SK-N-SH treated with all-trans-retinoic acid at 6 μM for 48 hours (cell line): Measurements from ENCODE around the gene APOL2.

Source experiments
- ATAC-seq: fragments of 200-7000 bp; cut with Tn5 transposase; 3 replicates; pipeline ENCODE4 v1.9.1; 2020; ENCODE audit warnings: mild to moderate bottlenecking, moderate library complexity
- BACH2 ChIP-seq: fragments of 250-450 bp; sonication (Bioruptor Pico); IDR thresholded peaks from 2 replicates; pipeline ENCODE4 v1.9.0; 2021; ENCODE audit warnings: mild to moderate bottlenecking, borderline replicate concordance
- CSDC2 ChIP-seq: fragments of 250-450 bp; sonication (Bioruptor Pico); IDR thresholded peaks from 2 replicates; pipeline ENCODE4 v1.5.0; 2020; ENCODE audit warnings: mild to moderate bottlenecking, moderate library complexity
- ESRRG ChIP-seq: fragments of 250-450 bp; sonication (Bioruptor Pico); IDR thresholded peaks from 2 replicates; pipeline ENCODE4 v1.6.1; 2021; ENCODE audit warnings: mild to moderate bottlenecking
- GLIS3 ChIP-seq: fragments of 250-450 bp; sonication (Bioruptor Pico); IDR thresholded peaks from 2 replicates; pipeline ENCODE4 v1.5.0; 2020; ENCODE audit warnings: mild to moderate bottlenecking, moderate library complexity
- ISL1 ChIP-seq: fragments of 250-450 bp; sonication (Bioruptor Pico); IDR thresholded peaks from 2 replicates; pipeline ENCODE4 v2.1.2; 2022; ENCODE audit warnings: mild to moderate bottlenecking, moderate library complexity
- OSR1 ChIP-seq: fragments of 250-450 bp; sonication (Bioruptor Pico); IDR thresholded peaks from 2 replicates; pipeline ENCODE4 v1.8.0; 2022; ENCODE audit warnings: moderate library complexity, mild to moderate bottlenecking, inconsistent platforms
- PPARA ChIP-seq: fragments of 250-450 bp; sonication (Bioruptor Pico); IDR thresholded peaks from 2 replicates; pipeline ENCODE4 v1.5.0; 2020; ENCODE audit warnings: mild to moderate bottlenecking, borderline replicate concordance
- RARB ChIP-seq: fragments of 250-450 bp; sonication (Bioruptor Pico); IDR thresholded peaks from 2 replicates; pipeline ENCODE4 v1.8.0; 2021; ENCODE audit warnings: mild to moderate bottlenecking, moderate library complexity
- SNAI2 ChIP-seq: fragments of 250-450 bp; sonication (Bioruptor Pico); IDR thresholded peaks from 2 replicates; pipeline ENCODE4 v1.5.0; 2020; ENCODE audit warnings: mild to moderate bottlenecking, moderate library complexity
- TCF4 ChIP-seq: fragments of 250-450 bp; sonication (Bioruptor Pico); IDR thresholded peaks from 2 replicates; pipeline ENCODE4 v1.8.0; 2021; ENCODE audit warnings: mild to moderate bottlenecking, moderate library complexity, borderline replicate concordance
- TOX ChIP-seq: fragments of 250-450 bp; sonication (Bioruptor Pico); IDR thresholded peaks from 2 replicates; pipeline ENCODE4 v1.8.0; 2021; ENCODE audit warnings: mild to moderate bottlenecking, moderate library complexity, borderline replicate concordance
- ZC3H10 ChIP-seq: fragments of 250-450 bp; sonication (Bioruptor Pico); IDR thresholded peaks from 2 replicates; pipeline ENCODE4 v1.5.1; 2021; ENCODE audit warnings: mild to moderate bottlenecking, moderate library complexity
- ZFP3 ChIP-seq: fragments of 250-450 bp; sonication (Bioruptor Pico); IDR thresholded peaks from 2 replicates; pipeline ENCODE4 v1.5.0; 2020; ENCODE audit warnings: mild to moderate bottlenecking, moderate library complexity
- ZFP30 ChIP-seq: fragments of 450-650 bp; formaldehyde crosslinking; IDR thresholded peaks from 2 replicates; pipeline ENCODE4 v1.5.0; 2022; ENCODE audit warnings: mild to moderate bottlenecking, moderate library complexity
- ZNF565 ChIP-seq: fragments of 450-650 bp; formaldehyde crosslinking; conservative IDR thresholded peaks from 2 replicates; pipeline ENCODE4 v1.5.0; 2020; ENCODE audit warnings: low read depth, mild to moderate bottlenecking, moderate library complexity
- ZNF70 ChIP-seq: fragments of 450-650 bp; formaldehyde crosslinking; IDR thresholded peaks from 2 replicates; pipeline ENCODE4 v1.5.0; 2020; ENCODE audit warnings: mild to moderate bottlenecking, moderate library complexity
- TF ChIP-seq, protein P1 (sequence below): fragments of 250-450 bp; sonication (Bioruptor Pico); IDR thresholded peaks from 2 replicates; pipeline ENCODE4 v1.5.1; 2021; ENCODE audit warnings: mild to moderate bottlenecking, moderate library complexity
- TF ChIP-seq, protein P2 (sequence below): fragments of 250-450 bp; sonication (Bioruptor Pico); IDR thresholded peaks from 2 replicates; pipeline ENCODE4 v1.8.0; 2021; ENCODE audit warnings: low read depth, mild to moderate bottlenecking, moderate library complexity, borderline replicate concordance
- TF ChIP-seq, protein P3 (sequence below): fragments of 250-450 bp; sonication (Bioruptor Pico); IDR thresholded peaks from 2 replicates; pipeline ENCODE4 v1.5.0; 2020; ENCODE audit warnings: mild to moderate bottlenecking, moderate library complexity
- TF ChIP-seq, protein P4 (sequence below): fragments of 250-450 bp; sonication (Bioruptor Pico); IDR thresholded peaks from 2 replicates; pipeline ENCODE4 v1.5.1; 2020; ENCODE audit warnings: low read depth, mild to moderate bottlenecking, moderate library complexity
- TF ChIP-seq, protein P5 (sequence below): fragments of 250-450 bp; sonication (Bioruptor Pico); IDR thresholded peaks from 2 replicates; pipeline ENCODE4 v1.8.0; 2020; ENCODE audit warnings: mild to moderate bottlenecking, moderate library complexity, borderline replicate concordance

The APOL2 gene, protein sequence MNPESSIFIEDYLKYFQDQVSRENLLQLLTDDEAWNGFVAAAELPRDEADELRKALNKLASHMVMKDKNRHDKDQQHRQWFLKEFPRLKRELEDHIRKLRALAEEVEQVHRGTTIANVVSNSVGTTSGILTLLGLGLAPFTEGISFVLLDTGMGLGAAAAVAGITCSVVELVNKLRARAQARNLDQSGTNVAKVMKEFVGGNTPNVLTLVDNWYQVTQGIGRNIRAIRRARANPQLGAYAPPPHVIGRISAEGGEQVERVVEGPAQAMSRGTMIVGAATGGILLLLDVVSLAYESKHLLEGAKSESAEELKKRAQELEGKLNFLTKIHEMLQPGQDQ

DNA sequence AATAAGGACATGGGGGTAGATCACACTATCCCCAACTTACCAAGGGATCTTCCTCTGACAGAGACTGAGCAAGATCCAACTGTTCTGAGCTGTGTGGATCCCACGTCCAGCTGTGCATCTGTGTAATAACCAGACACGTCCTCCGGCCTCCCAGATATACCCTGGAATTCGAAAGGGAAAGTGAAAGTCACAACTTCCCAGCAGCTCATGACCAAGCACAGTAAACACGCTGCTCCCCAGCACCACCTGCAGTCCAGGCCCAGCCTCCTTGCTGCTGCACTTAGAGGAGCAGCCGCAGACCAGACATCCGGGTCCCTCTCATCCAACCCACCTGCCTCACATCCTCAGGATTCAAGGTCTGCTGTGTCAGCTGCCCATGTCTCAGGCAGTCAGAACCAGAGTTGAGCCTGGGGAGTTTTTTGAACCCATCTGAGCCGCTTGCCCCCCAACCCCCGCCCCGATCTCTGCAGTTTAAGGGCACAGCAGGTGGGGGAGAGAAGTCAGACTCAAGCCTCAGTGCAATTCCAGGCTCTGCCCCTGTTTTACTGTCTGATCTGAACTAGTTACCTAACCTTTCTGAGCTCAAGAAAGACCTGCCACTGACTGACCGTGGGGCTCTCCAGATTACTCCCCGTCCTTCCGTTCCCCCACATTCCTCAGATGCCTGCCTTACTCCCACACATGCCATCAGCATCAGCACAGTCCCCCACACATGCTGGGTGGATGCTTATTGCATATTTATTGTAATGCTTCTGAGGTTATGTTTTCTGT is at the start of gene APOL2:
Gene APOL2, minus strand, starts transcription at position 127 of the 771 bp plus-strand sequence. CDS start 6,365 bp downstream, outside the sequence.
- TF ChIP-seq ZFP30 (CRISPR knock-in tag) (no peak), PPARA (no peak), RARB (CRISPR knock-in tag) (no peak), ZNF70 (CRISPR knock-in tag) (0 out of 2 replicates have a peak, but pooled peaks have one; percentile 3)
- TF ChIP-seq, all 23 proteins: peak for 1
- ATAC-seq: peak; percentile 99

DNA sequence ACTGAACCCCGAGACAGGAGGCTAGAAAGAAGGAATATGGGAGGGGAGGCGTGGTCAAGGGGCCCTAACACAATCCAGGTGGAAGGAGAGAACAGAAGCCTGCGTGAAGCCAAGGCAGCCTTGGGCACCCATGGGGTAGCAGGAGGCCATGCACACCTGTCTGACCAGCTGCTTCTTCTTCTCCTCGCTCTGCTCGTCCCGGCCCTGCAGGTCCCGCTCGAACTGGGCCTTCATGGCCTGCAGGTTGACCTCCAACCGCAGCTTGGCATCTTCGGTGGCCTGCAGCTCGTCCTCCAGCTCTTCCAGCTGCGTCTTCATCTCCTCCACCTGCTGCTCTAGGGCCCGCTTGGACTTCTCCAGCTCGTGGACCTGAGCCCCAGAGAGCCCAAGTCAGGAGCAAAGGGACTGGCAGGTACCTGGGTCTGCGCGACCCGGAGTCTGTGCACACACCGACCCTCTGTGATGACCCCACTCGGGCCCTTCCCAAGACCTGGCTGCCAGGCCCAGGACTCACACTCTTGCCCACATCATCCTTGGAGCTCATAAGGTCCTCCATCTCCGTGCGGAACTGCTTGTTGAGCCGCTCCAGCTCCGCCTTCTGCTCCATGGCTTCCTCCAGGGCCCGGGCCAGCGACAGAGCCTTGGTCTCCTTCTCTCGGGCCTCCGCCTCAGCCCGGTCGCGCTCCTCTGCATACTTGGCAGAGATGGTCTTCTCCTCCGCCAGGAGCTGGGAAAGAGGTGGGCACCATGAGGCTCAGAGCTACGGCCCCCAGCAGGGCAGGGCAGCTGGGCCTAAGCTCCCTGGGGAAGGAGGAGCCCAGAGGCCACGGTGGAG is 49.5 kb upstream of the APOL2 start:
- no peak for ATAC-seq
- TF ChIP-seq, protein P1, sequence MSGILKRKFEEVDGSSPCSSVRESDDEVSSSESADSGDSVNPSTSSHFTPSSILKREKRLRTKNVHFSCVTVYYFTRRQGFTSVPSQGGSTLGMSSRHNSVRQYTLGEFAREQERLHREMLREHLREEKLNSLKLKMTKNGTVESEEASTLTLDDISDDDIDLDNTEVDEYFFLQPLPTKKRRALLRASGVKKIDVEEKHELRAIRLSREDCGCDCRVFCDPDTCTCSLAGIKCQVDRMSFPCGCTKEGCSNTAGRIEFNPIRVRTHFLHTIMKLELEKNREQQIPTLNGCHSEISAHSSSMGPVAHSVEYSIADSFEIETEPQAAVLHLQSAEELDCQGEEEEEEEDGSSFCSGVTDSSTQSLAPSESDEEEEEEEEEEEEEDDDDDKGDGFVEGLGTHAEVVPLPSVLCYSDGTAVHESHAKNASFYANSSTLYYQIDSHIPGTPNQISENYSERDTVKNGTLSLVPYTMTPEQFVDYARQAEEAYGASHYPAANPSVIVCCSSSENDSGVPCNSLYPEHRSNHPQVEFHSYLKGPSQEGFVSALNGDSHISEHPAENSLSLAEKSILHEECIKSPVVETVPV (CRISPR knock-in tag): no peak
- TF ChIP-seq ZFP3 (no peak), GLIS3 (CRISPR knock-in tag) (no peak), TCF4 (no peak), TOX (CRISPR knock-in tag) (no peak), ZNF565 (CRISPR knock-in tag) (no peak), ISL1 (CRISPR knock-in tag) (no peak), RARB (CRISPR knock-in tag) (no peak), OSR1 (CRISPR knock-in tag) (no peak), ZFP30 (CRISPR knock-in tag) (no peak), BACH2 (CRISPR knock-in tag) (no peak), ZC3H10 (CRISPR knock-in tag) (no peak), CSDC2 (CRISPR knock-in tag) (no peak), ESRRG (CRISPR knock-in tag) (no peak), PPARA (no peak), SNAI2 (CRISPR knock-in tag) (no peak)
- TF ChIP-seq, protein P2, sequence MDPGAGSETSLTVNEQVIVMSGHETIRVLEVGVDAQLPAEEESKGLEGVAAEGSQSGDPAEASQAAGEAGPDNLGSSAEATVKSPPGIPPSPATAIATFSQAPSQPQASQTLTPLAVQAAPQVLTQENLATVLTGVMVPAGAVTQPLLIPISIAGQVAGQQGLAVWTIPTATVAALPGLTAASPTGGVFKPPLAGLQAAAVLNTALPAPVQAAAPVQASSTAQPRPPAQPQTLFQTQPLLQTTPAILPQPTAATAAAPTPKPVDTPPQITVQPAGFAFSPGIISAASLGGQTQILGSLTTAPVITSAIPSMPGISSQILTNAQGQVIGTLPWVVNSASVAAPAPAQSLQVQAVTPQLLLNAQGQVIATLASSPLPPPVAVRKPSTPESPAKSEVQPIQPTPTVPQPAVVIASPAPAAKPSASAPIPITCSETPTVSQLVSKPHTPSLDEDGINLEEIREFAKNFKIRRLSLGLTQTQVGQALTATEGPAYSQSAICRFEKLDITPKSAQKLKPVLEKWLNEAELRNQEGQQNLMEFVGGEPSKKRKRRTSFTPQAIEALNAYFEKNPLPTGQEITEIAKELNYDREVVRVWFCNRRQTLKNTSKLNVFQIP: no peak
- TF ChIP-seq, protein P3, sequence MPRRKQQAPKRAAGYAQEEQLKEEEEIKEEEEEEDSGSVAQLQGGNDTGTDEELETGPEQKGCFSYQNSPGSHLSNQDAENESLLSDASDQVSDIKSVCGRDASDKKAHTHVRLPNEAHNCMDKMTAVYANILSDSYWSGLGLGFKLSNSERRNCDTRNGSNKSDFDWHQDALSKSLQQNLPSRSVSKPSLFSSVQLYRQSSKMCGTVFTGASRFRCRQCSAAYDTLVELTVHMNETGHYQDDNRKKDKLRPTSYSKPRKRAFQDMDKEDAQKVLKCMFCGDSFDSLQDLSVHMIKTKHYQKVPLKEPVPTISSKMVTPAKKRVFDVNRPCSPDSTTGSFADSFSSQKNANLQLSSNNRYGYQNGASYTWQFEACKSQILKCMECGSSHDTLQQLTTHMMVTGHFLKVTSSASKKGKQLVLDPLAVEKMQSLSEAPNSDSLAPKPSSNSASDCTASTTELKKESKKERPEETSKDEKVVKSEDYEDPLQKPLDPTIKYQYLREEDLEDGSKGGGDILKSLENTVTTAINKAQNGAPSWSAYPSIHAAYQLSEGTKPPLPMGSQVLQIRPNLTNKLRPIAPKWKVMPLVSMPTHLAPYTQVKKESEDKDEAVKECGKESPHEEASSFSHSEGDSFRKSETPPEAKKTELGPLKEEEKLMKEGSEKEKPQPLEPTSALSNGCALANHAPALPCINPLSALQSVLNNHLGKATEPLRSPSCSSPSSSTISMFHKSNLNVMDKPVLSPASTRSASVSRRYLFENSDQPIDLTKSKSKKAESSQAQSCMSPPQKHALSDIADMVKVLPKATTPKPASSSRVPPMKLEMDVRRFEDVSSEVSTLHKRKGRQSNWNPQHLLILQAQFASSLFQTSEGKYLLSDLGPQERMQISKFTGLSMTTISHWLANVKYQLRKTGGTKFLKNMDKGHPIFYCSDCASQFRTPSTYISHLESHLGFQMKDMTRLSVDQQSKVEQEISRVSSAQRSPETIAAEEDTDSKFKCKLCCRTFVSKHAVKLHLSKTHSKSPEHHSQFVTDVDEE: no peak
- TF ChIP-seq, protein P4, sequence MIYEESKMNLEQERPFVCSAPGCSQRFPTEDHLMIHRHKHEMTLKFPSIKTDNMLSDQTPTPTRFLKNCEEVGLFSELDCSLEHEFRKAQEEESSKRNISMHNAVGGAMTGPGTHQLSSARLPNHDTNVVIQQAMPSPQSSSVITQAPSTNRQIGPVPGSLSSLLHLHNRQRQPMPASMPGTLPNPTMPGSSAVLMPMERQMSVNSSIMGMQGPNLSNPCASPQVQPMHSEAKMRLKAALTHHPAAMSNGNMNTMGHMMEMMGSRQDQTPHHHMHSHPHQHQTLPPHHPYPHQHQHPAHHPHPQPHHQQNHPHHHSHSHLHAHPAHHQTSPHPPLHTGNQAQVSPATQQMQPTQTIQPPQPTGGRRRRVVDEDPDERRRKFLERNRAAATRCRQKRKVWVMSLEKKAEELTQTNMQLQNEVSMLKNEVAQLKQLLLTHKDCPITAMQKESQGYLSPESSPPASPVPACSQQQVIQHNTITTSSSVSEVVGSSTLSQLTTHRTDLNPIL (CRISPR knock-in tag): no peak
- TF ChIP-seq, protein P5, sequence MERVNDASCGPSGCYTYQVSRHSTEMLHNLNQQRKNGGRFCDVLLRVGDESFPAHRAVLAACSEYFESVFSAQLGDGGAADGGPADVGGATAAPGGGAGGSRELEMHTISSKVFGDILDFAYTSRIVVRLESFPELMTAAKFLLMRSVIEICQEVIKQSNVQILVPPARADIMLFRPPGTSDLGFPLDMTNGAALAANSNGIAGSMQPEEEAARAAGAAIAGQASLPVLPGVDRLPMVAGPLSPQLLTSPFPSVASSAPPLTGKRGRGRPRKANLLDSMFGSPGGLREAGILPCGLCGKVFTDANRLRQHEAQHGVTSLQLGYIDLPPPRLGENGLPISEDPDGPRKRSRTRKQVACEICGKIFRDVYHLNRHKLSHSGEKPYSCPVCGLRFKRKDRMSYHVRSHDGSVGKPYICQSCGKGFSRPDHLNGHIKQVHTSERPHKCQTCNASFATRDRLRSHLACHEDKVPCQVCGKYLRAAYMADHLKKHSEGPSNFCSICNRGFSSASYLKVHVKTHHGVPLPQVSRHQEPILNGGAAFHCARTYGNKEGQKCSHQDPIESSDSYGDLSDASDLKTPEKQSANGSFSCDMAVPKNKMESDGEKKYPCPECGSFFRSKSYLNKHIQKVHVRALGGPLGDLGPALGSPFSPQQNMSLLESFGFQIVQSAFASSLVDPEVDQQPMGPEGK (CRISPR knock-in tag): no peak
